Esophagus muscularis mucosa (tissue), 3 donors: Measurements from ENCODE around the gene MACROD2.

Source experiments
- POLR2A ChIP-seq: fragments of 450-650 bp; IDR thresholded peaks from one replicate; pipeline ENCODE4 v1.6.1; 2017; ENCODE audit warnings: antibody characterized with exemption, moderate library complexity, mild to moderate bottlenecking, low read depth
- TF ChIP-seq, protein P1 (sequence below), 3 experiments: fragments of 200-600 bp in 2 of 3; fragments of 450-650 bp in 1 of 3; sonication (generic) in 2 of 3; IDR thresholded peaks; one replicate each; pipeline ENCODE4 v1.5.1; 2017 to 2019; ENCODE audit warnings: antibody characterized with exemption in 3 of 3, mild to moderate bottlenecking in 2 of 3, moderate library complexity in 1 of 3

DNA sequence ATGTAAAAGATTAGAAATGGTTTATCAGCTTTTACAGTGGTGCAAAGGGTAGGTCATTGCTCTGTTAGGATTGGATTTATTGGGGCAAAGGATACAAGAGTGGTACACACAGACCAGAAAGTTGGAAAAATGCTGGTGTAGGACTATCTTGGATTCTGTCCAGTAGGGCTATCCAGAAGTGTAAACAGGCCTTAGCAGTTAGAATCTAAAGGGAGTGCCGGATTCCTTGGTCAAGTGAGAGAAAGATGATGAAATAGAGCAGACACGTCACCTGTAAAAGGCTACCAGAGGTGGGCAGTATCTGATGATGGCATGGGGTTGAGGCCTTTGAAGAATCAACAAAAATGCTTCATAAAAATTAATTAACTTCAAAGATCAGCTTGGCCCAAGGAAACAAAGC is 1602.0 kb downstream of the MACROD2 start:
- TF ChIP-seq, protein P1, sequence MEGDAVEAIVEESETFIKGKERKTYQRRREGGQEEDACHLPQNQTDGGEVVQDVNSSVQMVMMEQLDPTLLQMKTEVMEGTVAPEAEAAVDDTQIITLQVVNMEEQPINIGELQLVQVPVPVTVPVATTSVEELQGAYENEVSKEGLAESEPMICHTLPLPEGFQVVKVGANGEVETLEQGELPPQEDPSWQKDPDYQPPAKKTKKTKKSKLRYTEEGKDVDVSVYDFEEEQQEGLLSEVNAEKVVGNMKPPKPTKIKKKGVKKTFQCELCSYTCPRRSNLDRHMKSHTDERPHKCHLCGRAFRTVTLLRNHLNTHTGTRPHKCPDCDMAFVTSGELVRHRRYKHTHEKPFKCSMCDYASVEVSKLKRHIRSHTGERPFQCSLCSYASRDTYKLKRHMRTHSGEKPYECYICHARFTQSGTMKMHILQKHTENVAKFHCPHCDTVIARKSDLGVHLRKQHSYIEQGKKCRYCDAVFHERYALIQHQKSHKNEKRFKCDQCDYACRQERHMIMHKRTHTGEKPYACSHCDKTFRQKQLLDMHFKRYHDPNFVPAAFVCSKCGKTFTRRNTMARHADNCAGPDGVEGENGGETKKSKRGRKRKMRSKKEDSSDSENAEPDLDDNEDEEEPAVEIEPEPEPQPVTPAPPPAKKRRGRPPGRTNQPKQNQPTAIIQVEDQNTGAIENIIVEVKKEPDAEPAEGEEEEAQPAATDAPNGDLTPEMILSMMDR (IDR thresholded peaks at IDR 0.05): no peak
- no peak for TF ChIP-seq POLR2A
